ENCODE results near the gene TMEM109. TPM values are rescaled to one million over a fixed set of nuclear protein-coding genes. Genes with fewer than 3 reads are reported as not detected.

The TMEM109 gene
- polyA plus RNA-seq, 1 experiment = 70.0 TPM

- POLR2A ChIA-PET = no interaction called here
- no peak for DNase-seq (ENCODE audit: low read depth)
- Histone ChIP-seq H3K27me3 (ENCODE audit: control insufficient read depth, insufficient read depth, low read length) (no peaks in the 10 kb centered on the region), H3K4me3 (ENCODE audit: low read depth, low read length) (no peak overlapping the region), H3K36me3 (ENCODE audit: control insufficient read depth, insufficient read depth, low read length) (peaks cover 10% of the 10 kb centered on the region)
- CTCF ChIA-PET = no interaction called here
- TF ChIP-seq, protein P1, sequence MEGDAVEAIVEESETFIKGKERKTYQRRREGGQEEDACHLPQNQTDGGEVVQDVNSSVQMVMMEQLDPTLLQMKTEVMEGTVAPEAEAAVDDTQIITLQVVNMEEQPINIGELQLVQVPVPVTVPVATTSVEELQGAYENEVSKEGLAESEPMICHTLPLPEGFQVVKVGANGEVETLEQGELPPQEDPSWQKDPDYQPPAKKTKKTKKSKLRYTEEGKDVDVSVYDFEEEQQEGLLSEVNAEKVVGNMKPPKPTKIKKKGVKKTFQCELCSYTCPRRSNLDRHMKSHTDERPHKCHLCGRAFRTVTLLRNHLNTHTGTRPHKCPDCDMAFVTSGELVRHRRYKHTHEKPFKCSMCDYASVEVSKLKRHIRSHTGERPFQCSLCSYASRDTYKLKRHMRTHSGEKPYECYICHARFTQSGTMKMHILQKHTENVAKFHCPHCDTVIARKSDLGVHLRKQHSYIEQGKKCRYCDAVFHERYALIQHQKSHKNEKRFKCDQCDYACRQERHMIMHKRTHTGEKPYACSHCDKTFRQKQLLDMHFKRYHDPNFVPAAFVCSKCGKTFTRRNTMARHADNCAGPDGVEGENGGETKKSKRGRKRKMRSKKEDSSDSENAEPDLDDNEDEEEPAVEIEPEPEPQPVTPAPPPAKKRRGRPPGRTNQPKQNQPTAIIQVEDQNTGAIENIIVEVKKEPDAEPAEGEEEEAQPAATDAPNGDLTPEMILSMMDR (IDR thresholded peaks at IDR 0.05; ENCODE audit: insufficient read depth, low read depth, low read length) = no peak
These were observed 21.0 kb downstream of the TMEM109 start for GRCh38 chr11:60934790-60935605.

GRCh38 chr11:60935676-60936442 is 21.9 kb downstream of the TMEM109 start:
- TF ChIP-seq, protein P1 (IDR thresholded peaks at IDR 0.05; ENCODE audit: insufficient read depth, low read depth, low read length) = no peak
- no peak for DNase-seq (ENCODE audit: low read depth)
- CTCF ChIA-PET = interaction anchor here (0.8 kb wide), 1 partner anchor 76 kb away, joined by 3 read pairs; no protein-coding TSS in a partner anchor
- Histone ChIP-seq H3K36me3 (ENCODE audit: control insufficient read depth, insufficient read depth, low read length) (peaks cover 10% of the 10 kb centered on the region), H3K4me3 (ENCODE audit: low read depth, low read length) (no peak overlapping the region), H3K27me3 (ENCODE audit: control insufficient read depth, insufficient read depth, low read length) (no peaks in the 10 kb centered on the region)
- POLR2A ChIA-PET = no interaction called here

DNA sequence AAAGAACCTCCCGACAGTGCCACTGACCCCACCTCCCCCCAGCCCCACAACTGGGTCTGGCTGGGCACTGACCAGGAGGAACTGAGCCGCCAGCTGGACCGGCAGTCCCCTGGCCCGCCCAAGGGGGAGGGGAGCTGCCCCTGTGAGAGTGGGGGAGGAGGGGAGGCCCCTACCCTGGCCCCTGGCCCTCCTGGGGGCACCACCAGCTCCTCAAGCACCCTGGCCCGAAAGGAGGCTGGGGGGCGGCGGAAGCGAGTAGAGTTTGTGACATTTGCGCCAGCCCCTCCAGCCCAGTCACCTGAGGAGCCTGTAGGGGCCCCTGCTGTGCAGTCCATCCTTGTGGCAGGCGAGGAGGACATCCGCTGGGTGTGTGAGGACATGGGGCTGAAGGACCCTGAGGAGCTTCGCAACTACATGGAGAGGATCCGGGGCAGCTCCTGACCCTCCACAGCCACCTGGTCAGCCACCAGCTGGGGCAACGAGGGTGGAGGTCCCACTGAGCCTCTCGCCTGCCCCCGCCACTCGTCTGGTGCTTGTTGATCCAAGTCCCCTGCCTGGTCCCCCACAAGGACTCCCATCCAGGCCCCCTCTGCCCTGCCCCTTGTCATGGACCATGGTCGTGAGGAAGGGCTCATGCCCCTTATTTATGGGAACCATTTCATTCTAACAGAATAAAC is 22.6 kb downstream of the TMEM109 start:
- ChIA-PET POLR2A (no interaction called here), CTCF (interaction anchor here (0.8 kb wide), 1 partner anchor 75 kb away, joined by 3 read pairs; no protein-coding TSS in a partner anchor)
- Histone ChIP-seq H3K36me3 (ENCODE audit: control insufficient read depth, insufficient read depth, low read length) (peaks cover 10% of the 10 kb centered on the region), H3K4me3 (ENCODE audit: low read depth, low read length) (no peak overlapping the region), H3K27me3 (ENCODE audit: control insufficient read depth, insufficient read depth, low read length) (no peaks in the 10 kb centered on the region)
- DNase-seq (ENCODE audit: low read depth) = no peak
- TF ChIP-seq, protein P1 (IDR thresholded peaks at IDR 0.05; ENCODE audit: insufficient read depth, low read depth, low read length) = no peak

DNA sequence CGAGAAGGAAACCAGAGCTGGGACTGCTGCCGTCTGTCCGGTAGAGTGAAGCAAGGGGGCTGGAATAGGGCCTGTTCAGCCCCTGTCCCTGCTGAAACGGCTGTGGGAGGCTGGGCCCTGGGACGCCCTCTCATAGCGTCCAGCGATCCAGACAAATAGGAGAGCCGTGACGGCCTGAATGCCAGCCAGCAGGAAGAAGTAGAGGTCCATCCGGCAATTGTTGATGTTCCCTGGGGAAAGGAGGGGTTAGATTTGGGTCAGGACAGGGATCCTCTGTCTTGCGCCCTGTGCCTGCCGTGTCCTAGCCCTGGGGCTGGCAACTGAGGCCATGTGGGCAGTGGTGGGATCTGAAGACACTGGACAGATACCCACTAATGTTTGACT is 23.2 kb downstream of the TMEM109 start:
- POLR2A ChIA-PET = no interaction called here
- DNase-seq (ENCODE audit: low read depth) = no peak
- Histone ChIP-seq H3K4me3 (ENCODE audit: low read depth, low read length) (no peak overlapping the region), H3K36me3 (ENCODE audit: control insufficient read depth, insufficient read depth, low read length) (peaks cover 7% of the 10 kb centered on the region), H3K27me3 (ENCODE audit: control insufficient read depth, insufficient read depth, low read length) (no peaks in the 10 kb centered on the region)
- TF ChIP-seq, protein P1 (IDR thresholded peaks at IDR 0.05; ENCODE audit: insufficient read depth, low read depth, low read length) = no peak
- CTCF ChIA-PET = interaction anchor here (0.9 kb wide), 1 partner anchor 12 kb away, joined by 3 read pairs; no protein-coding TSS in a partner anchor

DNA sequence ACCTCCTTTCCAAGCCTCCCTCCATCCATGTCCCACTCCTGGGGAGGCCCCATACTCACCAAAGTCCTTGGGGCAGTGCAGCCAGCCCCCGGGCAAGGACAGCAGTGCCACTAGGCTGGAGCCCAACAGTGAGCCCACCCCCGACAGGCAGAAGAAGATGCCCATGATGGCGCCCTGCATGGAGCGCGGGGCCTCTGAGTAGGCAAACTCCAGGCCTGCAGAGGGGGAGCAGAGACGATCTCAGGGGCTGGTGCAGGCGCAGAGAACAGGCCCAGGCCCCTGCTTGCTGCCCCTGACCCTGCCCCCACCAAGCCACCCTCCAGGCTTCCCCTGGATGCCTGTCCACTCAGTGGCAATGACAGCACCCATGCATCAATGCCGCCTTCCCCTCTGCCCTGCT is 23.9 kb downstream of the TMEM109 start:
- Histone ChIP-seq H3K27me3 (ENCODE audit: control insufficient read depth, insufficient read depth, low read length) (no peaks in the 10 kb centered on the region), H3K4me3 (ENCODE audit: low read depth, low read length) (no peak overlapping the region), H3K36me3 (ENCODE audit: control insufficient read depth, insufficient read depth, low read length) (peaks cover 9% of the 10 kb centered on the region)
- no peak for DNase-seq (ENCODE audit: low read depth)
- ChIA-PET CTCF (interaction anchor here (0.9 kb wide), 1 partner anchor 12 kb away, joined by 3 read pairs; no protein-coding TSS in a partner anchor), POLR2A (no interaction called here)
- TF ChIP-seq, protein P1 (IDR thresholded peaks at IDR 0.05; ENCODE audit: insufficient read depth, low read depth, low read length) = no peak
